Breast epithelium (tissue), 3 donors: ENCODE data around the gene CCDC134.

Experiments used
- CTCF ChIP-seq, 3 donors: fragments of 450-650 bp; IDR thresholded peaks; one replicate each; pipeline ENCODE4 v1.5.1; 2016 to 2017; ENCODE audit warnings: antibody characterized with exemption in 3 of 3, mild to moderate bottlenecking in 3 of 3, moderate library complexity in 3 of 3
- POLR2AphosphoS5 ChIP-seq, 3 donors: sonication (generic); formaldehyde crosslinking; IDR thresholded peaks; one replicate each; pipeline ENCODE4 v1.6.1; 2017; ENCODE audit warnings: antibody characterized with exemption in 3 of 3

DNA sequence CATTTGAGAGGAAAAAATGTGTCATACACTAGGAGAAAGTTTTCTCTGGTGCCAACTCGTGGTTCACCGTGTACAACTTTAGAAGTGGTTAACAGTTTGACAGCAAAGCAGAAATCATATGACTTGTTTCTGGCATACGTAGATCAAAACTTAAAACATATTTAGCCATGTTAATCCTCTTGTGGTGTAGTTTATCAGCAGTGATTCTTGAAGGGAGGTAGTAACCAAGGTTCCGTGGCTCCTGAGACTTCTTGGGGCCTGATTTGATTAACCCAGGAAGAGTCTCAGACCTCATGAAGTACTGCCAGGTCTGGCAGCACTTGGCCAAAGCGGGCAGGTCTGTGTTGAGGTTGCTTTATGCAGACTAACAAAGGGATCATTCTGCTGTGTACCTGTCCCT is 72.9 kb downstream of the CCDC134 start:
- no peak for TF ChIP-seq CTCF (IDR thresholded peaks at IDR 0.05)
- no peak for TF ChIP-seq POLR2AphosphoS5 (IDR thresholded peaks at IDR 0.05)
